A172 (cell line): ENCODE data around the gene STARD5. TPM values are rescaled to one million over a fixed set of nuclear protein-coding genes. Genes with fewer than 3 reads are reported as not detected.
"Not testable (repeated sequence)": the region's sequence is repeated elsewhere in the genome, so short reads cannot be mapped to it uniquely, and the experiment has no call there.

ENCODE experiments used
- DNase-seq: peaks from one replicate; pipeline ENCODE4 v3.0.0-alpha.2; 2015; ENCODE audit warnings: low spot score
- total RNA-seq: library from RNA; depleted of rRNA; stranded (reverse); fragments of >200 nt; shearing (Covaris generic); gene quantifications from 2 replicates; pipeline ENCODE4 v1.2.3, GENCODE V29; 2014; rRNA removed

Gene STARD5
- 0.86 and 1.7 TPM in 2 replicates for total RNA-seq

DNA sequence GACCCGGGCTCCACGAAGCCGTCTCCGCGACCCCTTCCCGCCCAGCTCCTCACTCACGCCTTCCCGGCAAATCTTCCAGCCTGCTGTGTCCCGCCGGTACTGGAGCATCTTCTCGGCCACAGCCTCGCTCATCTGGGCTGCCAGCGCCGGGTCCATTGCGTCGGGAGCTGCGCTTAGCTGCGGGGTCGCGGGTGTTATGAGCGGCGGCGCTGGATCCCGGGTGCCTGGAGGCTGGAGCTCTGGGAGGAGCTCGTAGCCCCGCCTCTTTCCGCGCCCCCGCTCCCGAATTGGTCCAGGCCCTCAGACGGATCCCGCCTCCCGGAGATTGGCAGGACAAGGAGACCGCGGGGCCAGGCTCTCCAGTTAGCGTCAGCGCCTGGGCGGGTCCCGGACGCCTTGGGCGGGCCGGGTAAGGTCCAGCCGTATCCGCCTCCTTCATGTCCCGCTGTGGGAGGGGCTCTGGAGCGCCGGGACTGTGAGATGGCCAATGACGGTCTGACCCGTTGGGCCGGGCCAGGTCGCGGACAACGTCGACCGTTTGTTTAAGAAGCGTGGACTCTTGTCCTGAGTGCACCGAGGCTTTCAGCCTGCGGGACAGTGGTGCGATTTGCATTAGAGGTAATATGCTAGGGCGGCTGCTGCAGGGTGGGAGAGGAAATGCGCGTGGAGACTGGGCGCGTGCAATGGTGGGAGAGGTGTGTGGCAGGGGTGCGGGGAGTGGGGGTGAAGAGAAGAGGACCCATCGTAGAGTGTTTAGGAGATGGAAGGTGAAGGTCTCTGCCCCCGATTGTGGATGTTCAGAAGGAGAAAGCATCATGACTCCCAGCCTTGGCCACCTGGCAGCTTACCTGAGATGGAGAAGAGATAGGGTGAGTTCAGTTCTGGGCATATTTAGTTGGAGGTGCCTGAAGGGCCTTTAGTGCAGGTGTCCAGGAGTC lies at the start of gene STARD5:
Gene STARD5, minus strand, starts transcription at position 198 of the 938 bp plus-strand sequence. Its CDS starts 42 bp downstream, at position 156.
- peak; percentile 91 for DNase-seq

DNA sequence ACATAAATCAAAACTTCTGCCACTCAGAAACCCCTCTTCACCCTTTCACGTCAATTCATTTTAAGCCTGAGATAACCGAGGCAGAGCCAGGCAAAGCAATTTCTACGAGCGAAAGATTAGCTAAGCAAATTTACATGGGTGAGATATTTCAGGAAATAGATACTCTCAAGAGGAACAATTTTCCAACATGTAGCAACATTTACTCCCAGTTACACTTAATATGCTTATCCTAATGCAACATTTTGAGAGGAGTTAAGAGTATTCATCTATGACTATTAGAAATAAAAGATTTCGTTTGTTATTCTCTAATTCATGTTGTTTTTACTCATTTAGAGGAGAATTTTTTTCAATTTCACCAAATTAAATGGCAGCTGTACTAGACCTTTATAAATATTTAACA lies 49.2 kb upstream of the STARD5 start:
- no peak for DNase-seq

DNA sequence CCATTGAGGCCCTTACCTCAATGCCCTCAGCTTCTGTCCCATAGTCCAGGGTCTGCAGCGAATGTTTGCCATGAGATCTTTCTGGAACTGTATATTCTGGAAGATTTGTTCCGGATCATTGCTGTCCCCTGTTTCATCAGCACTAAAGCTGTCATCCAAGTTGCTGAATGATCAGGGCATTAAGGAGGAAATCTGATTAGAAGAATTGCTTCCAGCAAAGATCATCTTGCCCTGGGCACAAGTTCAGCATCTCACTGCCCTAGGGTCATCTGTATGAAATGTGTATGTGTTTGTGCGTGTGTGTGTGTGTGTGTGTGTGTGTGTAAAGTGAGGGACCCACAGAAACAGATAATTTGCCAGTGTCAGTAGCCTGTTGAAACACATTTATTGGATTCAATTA lies 48.6 kb upstream of the STARD5 start:
- no peak for DNase-seq

DNA sequence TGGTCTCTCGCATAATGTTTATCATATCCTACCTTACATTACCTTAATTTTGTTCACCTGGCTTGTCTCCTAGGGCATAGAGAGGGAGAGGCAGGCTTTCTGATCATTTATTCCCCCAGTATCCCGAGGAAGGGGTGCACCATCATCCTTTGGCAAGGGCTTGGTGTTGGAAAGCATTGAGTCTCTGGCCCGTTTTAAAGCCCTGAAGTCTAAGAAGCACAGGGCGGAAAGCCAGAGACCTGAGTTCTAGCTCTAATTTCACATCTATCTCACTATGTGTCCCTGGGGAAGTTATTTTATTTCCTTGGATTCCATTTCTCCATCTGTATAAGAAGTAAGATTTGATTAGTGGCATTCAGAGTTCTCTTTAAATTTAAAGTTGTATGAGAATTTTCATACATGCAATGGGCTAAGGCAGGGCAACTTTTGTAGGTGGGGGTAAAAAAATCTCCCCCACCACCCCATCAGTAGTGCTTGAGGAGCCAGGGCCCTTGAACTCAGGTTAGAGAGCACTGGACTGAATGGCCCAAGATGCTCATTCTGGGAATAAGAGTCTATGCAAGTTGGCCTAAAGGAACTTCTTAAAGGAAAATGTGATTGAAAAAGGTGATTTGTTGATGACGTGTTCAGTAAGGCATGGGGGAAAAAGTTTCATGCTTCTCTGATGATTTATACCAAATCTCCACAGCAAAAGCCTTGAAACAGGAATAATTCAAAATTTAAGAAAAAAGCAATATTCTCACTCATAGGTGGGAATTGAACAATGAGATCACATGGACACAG lies 40.0 kb upstream of the STARD5 start:
- no peak for DNase-seq

DNA sequence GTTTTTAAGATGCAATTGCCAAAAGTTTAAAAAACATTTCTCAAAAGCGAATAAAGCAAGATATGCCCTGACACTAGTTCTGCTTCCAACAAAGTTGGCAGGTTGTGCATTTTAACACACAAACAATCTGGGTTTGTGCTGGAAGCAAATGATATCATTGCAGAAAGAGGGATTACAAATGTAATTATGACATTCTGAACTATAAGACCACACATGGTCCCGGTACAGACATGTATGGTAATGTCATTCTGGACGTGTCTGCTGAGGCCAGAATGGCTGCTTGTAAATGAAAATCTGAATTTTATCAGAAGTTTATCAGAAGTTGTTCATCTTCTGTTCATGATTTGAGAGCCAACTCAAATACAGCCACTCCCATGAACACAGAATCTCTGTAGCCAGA lies 39.3 kb upstream of the STARD5 start:
- DNase-seq = no peak

DNA sequence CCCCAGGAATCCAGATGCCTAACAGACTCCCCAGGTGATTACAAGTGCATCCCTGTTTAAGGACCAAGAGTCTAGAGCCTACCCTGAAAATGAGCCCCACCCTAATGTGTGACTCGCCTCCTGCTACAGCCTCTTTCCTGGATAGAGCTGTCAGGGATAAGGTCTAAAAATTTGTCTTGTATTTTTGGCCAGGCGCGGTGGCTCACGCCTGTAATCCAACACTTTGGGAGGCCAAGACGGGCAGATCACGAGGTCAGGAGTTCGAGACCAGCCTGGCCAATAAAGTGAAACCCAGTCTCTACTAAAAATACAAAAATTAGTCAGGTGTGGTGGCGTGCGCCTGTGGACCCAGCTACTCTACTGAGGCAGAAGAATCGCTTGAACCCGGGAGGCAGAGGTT lies 38.8 kb upstream of the STARD5 start:
- DNase-seq = peak; percentile 4

GRCh38 chr15:81361891-81362290 lies 38.0 kb upstream of the STARD5 start:
- DNase-seq = no peak

DNA sequence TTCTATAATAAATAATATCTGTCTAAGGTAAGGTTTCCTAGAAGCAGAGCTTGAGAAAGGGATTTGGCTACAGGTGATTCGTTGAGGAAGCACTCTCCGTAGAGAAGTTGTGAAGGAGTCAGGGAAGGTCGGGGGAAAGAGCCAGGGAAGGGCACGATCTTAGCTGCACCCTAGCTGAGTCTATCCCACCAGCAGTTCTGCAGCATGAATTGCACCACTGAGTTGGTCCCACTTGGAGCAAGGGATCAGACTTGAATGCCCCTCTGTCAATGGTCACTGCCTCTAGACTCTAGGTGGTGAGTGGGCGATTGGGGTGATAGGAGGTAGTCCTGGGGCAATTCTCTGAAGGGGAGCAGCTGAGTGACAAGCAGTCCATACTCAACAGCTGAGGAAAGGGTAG lies 36.5 kb upstream of the STARD5 start:
- no peak for DNase-seq

DNA sequence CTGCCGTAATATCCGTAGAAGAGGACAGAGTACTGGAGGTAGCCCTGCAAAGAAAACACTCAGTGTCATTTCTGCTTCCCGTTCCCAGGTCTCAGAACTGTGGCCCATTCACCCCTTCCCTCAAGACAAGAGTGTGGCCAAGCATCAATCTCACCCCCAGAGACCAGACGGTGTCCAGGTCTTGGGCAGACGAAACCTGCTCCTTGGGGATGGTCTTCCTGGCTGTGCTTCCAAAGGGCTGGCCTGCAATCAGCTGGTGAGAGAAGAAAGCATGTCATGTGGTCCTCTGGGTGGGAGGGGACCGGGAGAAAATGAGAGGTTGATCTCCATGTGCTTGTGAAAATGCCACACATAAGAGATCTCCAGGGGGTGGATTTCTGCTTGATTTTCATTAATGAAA lies 34.3 kb upstream of the STARD5 start:
- no peak for DNase-seq

DNA sequence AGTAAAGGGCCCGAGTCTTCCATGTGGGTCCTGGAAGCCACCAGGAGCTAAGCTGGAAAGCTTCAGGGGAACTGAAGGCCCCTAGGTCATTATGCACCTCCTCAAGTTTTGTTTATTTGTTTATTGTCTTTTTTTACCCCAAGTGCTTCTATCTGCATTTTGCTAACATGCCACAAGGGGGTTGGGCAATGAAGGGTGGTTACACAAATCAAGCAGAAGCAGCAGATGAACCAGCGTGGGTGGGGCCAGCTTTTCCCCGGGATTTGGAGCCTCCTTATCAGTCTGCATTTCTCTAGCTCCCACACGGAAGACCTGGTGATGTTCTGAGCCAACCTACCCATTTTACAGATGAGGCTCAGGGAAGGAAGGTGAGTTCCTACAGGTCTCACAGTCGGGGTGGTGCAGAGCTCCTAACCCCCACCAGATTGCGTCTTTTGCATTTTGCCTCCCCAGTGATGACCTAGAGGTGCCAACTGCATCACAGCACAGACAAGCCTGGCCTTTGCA lies 33.3 kb upstream of the STARD5 start:
- no peak for DNase-seq

DNA sequence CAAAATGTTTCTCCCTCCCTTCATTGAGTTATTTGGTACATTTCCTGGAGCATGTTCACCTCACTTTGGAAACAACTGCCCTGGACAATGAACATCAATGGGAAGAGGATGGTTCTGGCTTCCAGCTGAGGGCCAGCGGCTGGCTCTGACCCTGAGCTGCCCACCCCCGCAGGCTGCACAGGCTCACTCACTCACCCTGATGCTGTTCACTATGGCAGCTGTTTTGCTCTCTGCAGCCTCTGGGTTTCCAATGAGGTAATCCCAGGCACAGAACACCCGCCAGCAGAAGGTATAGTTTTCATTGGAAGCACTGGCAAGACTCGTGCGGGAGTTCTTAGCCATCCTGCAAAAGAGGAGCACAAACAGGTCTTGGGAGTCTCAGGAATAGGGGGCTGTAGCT lies 32.3 kb upstream of the STARD5 start:
- no peak for DNase-seq

DNA sequence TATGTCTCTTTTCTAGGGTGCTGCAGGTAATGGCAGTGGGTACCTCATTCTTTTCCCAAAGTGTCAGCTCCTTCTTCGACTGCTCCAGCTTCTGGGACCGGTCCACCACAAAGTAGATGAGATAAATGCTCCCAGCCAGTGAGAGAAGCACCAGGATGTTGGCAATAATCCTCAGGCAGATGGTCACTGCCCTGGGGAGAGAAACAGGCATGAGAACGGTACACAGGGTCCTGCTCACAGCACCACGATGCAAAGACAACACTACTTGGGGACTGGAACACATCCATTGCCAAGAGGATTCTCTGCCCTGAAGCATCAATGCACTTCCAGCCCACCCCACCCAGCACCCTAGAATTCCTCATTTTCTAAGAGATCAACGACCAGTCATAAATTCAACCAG lies 27.7 kb upstream of the STARD5 start:
- no peak for DNase-seq

DNA sequence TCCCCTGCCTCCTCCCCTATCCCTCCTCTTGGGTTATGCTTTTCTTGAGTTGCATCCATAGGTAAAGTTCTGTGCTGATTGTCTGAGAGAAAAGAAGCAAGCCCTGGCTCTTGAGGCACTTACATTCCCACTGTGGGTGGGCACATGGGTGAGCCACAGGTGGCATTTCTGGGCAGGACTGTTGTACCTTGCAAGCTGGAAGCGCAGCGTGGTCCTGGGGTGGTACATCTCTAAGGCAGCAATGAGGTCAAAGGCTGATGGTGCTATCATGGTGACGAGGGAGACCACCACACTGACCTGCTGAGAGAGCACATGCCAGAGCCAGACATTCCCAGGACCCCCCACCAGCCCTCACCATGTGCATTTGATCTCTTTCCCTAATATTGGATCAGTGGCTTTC lies 25.3 kb upstream of the STARD5 start:
- no peak for DNase-seq

DNA sequence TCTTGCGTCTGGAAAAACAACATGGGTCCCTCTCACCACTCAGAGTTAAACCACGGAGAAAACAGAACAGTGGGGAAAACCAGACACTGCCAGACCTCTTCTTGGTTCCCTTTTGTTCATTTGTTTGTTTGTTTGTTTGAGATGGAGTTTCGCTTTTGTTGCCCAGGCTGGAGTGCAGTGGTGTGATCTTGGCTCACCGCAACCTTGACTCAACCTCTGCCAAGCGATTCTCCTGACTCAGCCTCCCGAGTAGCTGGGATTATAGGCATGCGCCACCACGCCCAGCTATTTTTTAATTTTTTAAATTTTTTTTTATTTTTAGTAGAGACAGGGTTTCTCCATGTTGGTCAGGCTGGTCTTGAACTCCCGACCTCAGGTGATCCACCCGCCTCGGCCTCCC lies 24.8 kb upstream of the STARD5 start:
- DNase-seq = not testable (repeated sequence)

- no peak for DNase-seq
These were observed 24.0 kb upstream of the STARD5 start for GRCh38 chr15:81347910-81348309.

DNA sequence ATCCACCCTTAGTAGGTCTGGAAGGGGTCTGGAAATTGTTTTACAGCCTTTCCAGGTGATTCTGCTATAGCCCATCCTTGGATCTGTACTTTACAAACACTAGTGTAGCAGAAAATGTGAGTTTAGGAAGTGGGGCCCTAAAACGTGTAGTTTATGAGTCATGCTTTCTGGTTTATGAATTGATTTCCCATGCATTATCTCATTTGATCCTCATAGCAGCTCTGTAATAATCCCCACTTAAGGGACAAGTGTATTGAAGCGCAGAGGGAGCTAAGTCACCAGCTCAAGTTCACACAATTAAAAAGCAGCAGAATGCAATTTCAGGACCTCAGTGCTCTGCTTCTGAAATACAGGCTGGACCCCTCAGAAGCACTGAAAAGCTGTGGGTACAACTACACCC lies 22.7 kb upstream of the STARD5 start:
- no peak for DNase-seq

- DNase-seq = no peak
These were observed 19.4 kb upstream of the STARD5 start for GRCh38 chr15:81343371-81343770.

- DNase-seq = no peak
These were observed 17.4 kb upstream of the STARD5 start for GRCh38 chr15:81341351-81341750.

GRCh38 chr15:81339851-81340250 lies 15.9 kb upstream of the STARD5 start:
- DNase-seq = no peak

GRCh38 chr15:81339321-81339720 lies 15.4 kb upstream of the STARD5 start:
- no peak for DNase-seq

DNA sequence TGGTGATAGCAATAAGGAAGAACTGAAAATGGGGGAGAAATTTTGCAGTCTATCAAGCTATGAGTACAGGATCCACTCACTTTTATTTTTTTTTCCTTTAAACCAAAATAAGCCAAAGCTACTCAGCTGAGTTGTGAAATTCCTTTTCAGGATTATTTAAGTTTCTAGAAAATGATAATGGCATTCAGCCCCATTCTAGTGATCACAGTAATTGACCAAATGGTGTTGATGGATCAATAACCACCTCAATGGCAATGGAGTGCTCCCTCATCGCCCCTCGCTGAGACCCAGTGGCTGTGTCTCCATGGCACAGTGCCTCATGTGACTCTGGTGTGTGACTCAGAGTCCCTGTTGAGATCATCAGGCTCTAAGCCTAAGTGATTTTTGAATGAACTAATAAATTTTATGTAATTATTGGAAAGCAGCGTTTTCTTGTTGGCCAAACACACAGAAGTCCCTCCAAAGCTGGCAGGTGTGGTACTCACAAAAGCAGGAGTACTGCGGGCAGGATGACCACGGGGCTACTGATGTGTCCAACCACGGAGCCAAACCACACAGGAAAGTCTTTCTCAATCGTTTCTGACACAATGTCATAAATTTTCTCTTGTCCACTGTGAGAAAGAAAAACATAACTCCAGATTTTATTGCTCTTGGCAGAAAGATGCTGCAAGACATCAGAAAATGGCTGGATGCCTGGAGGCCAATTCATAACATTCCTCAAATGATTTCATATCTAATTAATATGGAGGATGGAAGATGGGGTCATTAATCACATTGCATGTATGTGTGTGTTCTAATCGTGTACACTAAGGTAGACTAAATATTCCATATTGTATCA lies 14.4 kb upstream of the STARD5 start:
- DNase-seq = peak; percentile 87

GRCh38 chr15:81337713-81338157 lies 13.8 kb upstream of the STARD5 start:
- no peak for DNase-seq
